ENCODE measurements around the gene GAL3ST3. TPM values are rescaled to one million over a fixed set of nuclear protein-coding genes. Genes with fewer than 3 reads are reported as not detected.
A peak's percentile ranks its signal among the peaks of the same experiment; 100 is the strongest.

The GAL3ST3 gene
- total RNA-seq, 2 experiments from 2014 or later: not detected

DNA sequence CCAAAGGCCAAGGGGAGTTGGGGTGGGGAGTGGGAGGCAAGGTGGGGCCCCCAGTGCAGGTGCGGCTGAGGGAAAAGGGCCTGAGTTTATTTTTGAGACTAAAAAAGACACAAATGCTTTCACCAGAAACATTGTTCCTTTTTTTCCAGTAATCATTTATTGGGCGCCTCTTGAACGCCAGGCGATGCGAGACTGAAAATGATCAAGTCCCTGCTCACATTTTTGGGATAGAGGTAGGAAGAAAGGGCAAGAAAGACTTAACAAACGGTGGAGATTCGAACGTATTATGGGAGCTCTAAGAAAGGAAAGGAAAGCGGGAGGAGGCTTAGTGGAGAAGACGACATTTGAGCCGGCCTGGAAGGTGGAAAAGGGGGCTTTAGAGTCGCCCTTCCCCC lies 2.4 kb upstream of the GAL3ST3 start:
- Histone ChIP-seq H3K4me1 (ENCODE audit: insufficient read depth, low read length, poor library complexity, severe bottlenecking) (peaks cover 21% of the 10 kb centered on the region), H3K9me3 (ENCODE audit: low read length) (no peaks in the 10 kb centered on the region), H3K27ac (ENCODE audit: low read depth, low read length, poor library complexity, severe bottlenecking) (peak overlapping the region; percentile 60), H3K36me3 (ENCODE audit: insufficient read depth, low read length) (peaks cover 37% of the 10 kb centered on the region), H3K79me2 (ENCODE audit: insufficient read depth, low read depth, low read length) (peaks cover 26% of the 10 kb centered on the region), H4K20me1 (ENCODE audit: insufficient read depth, low read length) (no peaks in the 10 kb centered on the region), H3K9me2 (ENCODE audit: insufficient read depth, low read length) (no peaks in the 10 kb centered on the region), H3K4me2 (ENCODE audit: low read length) (peak overlapping the region; percentile 75), H2AFZ (ENCODE audit: low read length) (peak overlapping the region; percentile 32; the same call in 1 of the 2 replicates), H3K4me3 (ENCODE audit: low read depth, low read length, poor library complexity, severe bottlenecking) (peak overlapping the region; percentile 83)
- DNase-seq (ENCODE audit: low spot score): no peak
- TF ChIP-seq, protein P1, sequence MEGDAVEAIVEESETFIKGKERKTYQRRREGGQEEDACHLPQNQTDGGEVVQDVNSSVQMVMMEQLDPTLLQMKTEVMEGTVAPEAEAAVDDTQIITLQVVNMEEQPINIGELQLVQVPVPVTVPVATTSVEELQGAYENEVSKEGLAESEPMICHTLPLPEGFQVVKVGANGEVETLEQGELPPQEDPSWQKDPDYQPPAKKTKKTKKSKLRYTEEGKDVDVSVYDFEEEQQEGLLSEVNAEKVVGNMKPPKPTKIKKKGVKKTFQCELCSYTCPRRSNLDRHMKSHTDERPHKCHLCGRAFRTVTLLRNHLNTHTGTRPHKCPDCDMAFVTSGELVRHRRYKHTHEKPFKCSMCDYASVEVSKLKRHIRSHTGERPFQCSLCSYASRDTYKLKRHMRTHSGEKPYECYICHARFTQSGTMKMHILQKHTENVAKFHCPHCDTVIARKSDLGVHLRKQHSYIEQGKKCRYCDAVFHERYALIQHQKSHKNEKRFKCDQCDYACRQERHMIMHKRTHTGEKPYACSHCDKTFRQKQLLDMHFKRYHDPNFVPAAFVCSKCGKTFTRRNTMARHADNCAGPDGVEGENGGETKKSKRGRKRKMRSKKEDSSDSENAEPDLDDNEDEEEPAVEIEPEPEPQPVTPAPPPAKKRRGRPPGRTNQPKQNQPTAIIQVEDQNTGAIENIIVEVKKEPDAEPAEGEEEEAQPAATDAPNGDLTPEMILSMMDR (conservative IDR thresholded peaks at IDR 0.05; ENCODE audit: low read length): no peak
- no peak for TF ChIP-seq EZH2phosphoT487 (IDR thresholded peaks at IDR 0.05; ENCODE audit: borderline replicate concordance, low read depth, low read length)
- TSS peak; percentile 96 for BruUV-seq (replicated peaks)
- ChIA-PET CTCF (ENCODE audit: unreplicated experiment) (interaction anchor here (0.6 to 0.9 kb wide), 2 partner anchors 9 to 20 kb away, joined by 4 read pairs; no protein-coding TSS in a partner anchor), POLR2A (interaction anchor here (0.8 to 3.0 kb wide), 4 partner anchors 12 to 238 kb away, joined by 3 to 20 read pairs (median 8); partner anchors contain the start of gene YIF1A)
- intact Hi-C loops (cut with micrococcal nuclease; ENCODE audit: unreplicated experiment): loop anchor here (5.0 kb wide), 2 partner anchors 49 to 159 kb away; partner anchors contain the start of genes BANF1, CCDC85B and EIF1AD

DNA sequence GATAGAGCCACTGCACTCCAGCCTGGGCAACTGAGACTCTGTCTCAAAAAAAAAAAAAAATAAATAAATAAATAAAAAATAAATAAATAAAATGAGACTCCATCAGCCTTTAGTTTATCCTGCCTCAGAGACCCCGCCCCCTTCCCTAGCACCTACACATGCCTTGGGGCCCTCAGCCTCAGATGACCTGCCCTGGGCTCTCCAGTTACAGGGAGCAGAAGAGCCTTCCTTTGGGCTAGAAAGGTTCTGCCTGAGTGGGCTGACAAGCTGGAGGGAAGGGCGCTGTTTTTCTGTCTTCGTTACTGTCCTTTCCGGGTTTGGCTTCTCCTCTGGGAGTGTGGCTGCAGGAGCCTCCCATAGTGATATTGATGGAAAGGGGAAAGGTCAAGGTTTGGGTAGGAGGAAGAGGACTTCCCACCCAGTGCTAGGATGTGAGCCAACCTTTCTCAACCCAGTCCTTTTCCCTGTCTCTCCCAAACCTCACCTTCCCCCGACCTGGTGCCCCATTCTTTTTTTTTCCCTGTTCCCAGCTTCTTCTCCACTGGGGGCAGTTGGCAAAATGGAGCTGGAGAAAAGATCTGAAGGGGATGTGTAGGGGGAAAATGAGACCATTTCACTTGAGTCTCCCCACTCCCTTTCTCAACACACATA lies 1.7 kb upstream of the GAL3ST3 start:
- ChIA-PET CTCF (ENCODE audit: unreplicated experiment) (interaction anchor here (0.6 kb wide), 1 partner anchor 8 kb away, joined by 4 read pairs; no protein-coding TSS in a partner anchor), POLR2A (interaction anchor here (0.8 to 3.0 kb wide), 4 partner anchors 13 to 238 kb away, joined by 3 to 20 read pairs (median 8); partner anchors contain the start of gene YIF1A)
- Histone ChIP-seq H2AFZ (ENCODE audit: low read length) (peak overlapping the region; percentile 32; the same call in 1 of the 2 replicates), H3K27ac (ENCODE audit: low read depth, low read length, poor library complexity, severe bottlenecking) (peak overlapping the region; percentile 60), H3K4me2 (ENCODE audit: low read length) (peak overlapping the region; percentile 75), H3K79me2 (ENCODE audit: insufficient read depth, low read depth, low read length) (peaks cover 26% of the 10 kb centered on the region), H3K36me3 (ENCODE audit: insufficient read depth, low read length) (peaks cover 31% of the 10 kb centered on the region), H4K20me1 (ENCODE audit: insufficient read depth, low read length) (no peaks in the 10 kb centered on the region), H3K4me1 (ENCODE audit: insufficient read depth, low read length, poor library complexity, severe bottlenecking) (peaks cover 22% of the 10 kb centered on the region), H3K4me3 (ENCODE audit: low read depth, low read length, poor library complexity, severe bottlenecking) (peak overlapping the region; percentile 83), H3K9me3 (ENCODE audit: low read length) (no peaks in the 10 kb centered on the region), H3K9me2 (ENCODE audit: insufficient read depth, low read length) (no peaks in the 10 kb centered on the region)
- intact Hi-C loops (cut with micrococcal nuclease; ENCODE audit: unreplicated experiment): loop anchor here (5.0 kb wide), 2 partner anchors 48 to 158 kb away; partner anchors contain the start of genes BANF1, CCDC85B and EIF1AD
- no peak for DNase-seq (ENCODE audit: low spot score)
- no TSS peak for BruUV-seq (replicated peaks)
- TF ChIP-seq, protein P1 (conservative IDR thresholded peaks at IDR 0.05; ENCODE audit: low read length): no peak
- no peak for TF ChIP-seq EZH2phosphoT487 (IDR thresholded peaks at IDR 0.05; ENCODE audit: borderline replicate concordance, low read depth, low read length)
